Neutrophil (primary cell): ENCODE measurements around the gene FHAD1.

Source experiments
- H3K27ac ChIP-seq: fragments of 200-600 bp; sonication (generic); 2 replicates; pipeline ENCODE4 v1.5.1; 2016; ENCODE audit warnings: mild to moderate bottlenecking, moderate library complexity
- H3K27me3 ChIP-seq: fragments of 200-600 bp; sonication (generic); 2 replicates; pipeline ENCODE4 v1.6.0; 2016; ENCODE audit warnings: mild to moderate bottlenecking
- H3K36me3 ChIP-seq: fragments of 200-600 bp; sonication (generic); 2 replicates; pipeline ENCODE4 v1.5.1; 2017
- H3K4me1 ChIP-seq, 2 experiments: fragments of 200-600 bp in 1 of 2; sonication (generic) in 1 of 2; 1 replicate in 1 of 2; 2 replicates in 1 of 2; pipeline versions ENCODE4 v1.5.1 to v1.6.1; 2013 to 2016; ENCODE audit warnings: low read depth in 1 of 2, low read length in 1 of 2, mild to moderate bottlenecking in 1 of 2, moderate library complexity in 1 of 2; ENCODE audit not compliant: control insufficient read depth in 1 of 2, insufficient read depth in 1 of 2
- H3K4me3 ChIP-seq, 2 experiments: fragments of 200-600 bp in 1 of 2; sonication (generic) in 1 of 2; 1 replicate in 1 of 2; 2 replicates in 1 of 2; pipeline ENCODE4 v1.5.1; 2013 to 2016; ENCODE audit warnings: low read depth in 1 of 2, low read length in 1 of 2, mild to moderate bottlenecking in 1 of 2, moderate library complexity in 1 of 2
- H3K9me3 ChIP-seq: fragments of 200-600 bp; sonication (generic); 2 replicates; pipeline ENCODE4 v1.5.1; 2016
- TF ChIP-seq, protein P1 (sequence below): fragments of 200-600 bp; sonication (generic); IDR thresholded peaks from 2 replicates; pipeline ENCODE4 v1.5.1; 2016; ENCODE audit warnings: antibody characterized with exemption

FHAD1 gene

DNA sequence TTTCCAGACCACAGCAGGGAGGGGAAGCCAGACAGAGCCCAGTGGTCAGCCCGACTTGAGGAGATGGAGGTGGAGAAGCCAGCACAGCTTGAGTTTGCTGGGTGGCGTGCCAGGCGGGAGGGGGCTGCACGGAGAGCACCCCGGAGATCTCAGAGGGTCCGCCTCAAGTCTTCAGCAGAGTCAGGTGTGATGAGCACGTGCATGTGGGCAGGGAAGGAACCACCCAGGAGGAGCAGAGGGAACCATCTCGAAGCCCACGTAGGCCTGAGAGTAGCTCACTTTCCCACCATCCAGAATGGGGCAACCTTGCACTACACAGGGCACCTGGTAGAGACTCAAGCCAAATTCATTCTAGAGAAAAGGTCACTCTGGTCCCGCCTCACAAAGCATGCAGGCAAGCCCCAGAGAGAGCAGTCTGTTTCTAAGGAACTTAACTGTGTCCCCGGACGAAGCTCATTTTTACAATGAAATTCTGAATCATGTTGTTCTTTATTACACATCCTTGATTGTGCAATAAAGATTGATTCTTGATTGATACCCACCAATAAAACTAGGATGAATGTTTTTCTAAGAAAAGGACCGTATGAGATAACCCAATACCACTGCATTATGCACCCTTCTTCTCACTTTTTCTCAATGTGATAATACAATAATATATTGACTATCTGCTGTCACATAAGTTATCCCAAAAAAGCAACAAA is 64.2 kb downstream of the FHAD1 start:
- H3K4me1 ChIP-seq = no peaks in the 10 kb centered on the region
- TF ChIP-seq, protein P1, sequence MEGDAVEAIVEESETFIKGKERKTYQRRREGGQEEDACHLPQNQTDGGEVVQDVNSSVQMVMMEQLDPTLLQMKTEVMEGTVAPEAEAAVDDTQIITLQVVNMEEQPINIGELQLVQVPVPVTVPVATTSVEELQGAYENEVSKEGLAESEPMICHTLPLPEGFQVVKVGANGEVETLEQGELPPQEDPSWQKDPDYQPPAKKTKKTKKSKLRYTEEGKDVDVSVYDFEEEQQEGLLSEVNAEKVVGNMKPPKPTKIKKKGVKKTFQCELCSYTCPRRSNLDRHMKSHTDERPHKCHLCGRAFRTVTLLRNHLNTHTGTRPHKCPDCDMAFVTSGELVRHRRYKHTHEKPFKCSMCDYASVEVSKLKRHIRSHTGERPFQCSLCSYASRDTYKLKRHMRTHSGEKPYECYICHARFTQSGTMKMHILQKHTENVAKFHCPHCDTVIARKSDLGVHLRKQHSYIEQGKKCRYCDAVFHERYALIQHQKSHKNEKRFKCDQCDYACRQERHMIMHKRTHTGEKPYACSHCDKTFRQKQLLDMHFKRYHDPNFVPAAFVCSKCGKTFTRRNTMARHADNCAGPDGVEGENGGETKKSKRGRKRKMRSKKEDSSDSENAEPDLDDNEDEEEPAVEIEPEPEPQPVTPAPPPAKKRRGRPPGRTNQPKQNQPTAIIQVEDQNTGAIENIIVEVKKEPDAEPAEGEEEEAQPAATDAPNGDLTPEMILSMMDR = no peak
- no peaks in the 10 kb centered on the region for H3K27me3 ChIP-seq
- no peak overlapping the region for H3K27ac ChIP-seq
- no peaks in the 10 kb centered on the region for H3K9me3 ChIP-seq
- H3K4me3 ChIP-seq = no peak overlapping the region
- no peaks in the 10 kb centered on the region for H3K36me3 ChIP-seq

DNA sequence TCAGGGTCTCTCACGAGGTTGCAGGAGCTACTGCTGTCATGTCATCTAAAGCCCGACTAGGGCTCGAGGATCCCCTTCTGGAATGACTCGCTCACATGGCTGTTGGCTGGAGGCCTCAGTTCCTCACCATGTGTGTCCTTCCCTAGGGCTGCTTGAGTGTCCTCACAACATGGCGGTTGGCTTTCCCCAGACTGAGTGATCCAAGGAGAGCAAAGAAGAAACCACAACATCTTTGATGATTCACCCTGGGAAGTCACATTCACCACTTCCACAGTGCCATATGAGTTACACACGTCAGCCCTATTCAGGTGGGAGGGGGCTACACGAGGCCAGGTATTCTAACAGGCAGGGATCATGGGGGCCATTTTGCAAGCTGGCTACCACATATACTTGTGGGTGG is 64.9 kb downstream of the FHAD1 start:
- Histone ChIP-seq H3K4me1 (no peaks in the 10 kb centered on the region), H3K27me3 (no peaks in the 10 kb centered on the region), H3K36me3 (no peaks in the 10 kb centered on the region), H3K9me3 (no peaks in the 10 kb centered on the region), H3K4me3 (no peak overlapping the region), H3K27ac (no peak overlapping the region)
- TF ChIP-seq, protein P1 = no peak

DNA sequence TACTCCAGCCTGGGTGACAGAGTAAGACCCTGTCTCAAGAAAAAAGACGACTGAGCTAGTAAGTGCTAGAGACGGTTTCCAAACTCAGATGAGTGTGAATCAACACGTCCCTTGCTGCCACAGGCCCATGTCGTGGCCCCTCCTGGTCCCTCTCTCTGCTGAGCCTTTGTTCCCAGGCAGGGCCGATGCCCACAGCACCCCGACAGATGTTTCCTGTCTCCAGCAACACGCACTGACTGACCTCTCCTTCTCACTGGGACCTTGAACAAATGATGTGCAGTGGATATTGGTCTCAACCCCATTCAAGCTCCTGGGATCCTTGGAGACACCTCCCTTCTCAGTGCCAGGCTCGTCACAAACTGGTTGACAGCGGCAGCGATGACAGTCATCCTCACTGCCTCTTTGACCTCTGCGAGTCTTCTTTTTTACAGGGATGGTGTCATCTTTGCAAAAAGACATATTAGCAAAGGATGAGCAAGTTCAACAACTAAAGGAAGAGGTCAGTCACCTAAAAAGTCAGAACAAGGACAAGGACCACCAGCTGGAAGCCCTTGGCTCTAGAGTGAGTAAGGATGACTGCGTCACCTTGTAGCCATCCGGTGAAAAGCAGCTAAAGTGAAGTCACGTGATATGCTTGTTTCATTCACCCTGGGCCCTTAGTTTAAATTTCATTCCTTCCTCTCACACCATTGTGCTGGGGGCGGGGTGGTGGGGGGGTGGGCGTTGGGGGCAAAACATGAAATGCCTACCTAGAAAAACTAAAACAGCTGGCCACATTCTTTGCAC is 65.8 kb downstream of the FHAD1 start:
- TF ChIP-seq, protein P1 = no peak
- Histone ChIP-seq H3K36me3 (no peaks in the 10 kb centered on the region), H3K27ac (no peak overlapping the region), H3K4me3 (no peak overlapping the region), H3K27me3 (no peaks in the 10 kb centered on the region), H3K4me1 (no peaks in the 10 kb centered on the region), H3K9me3 (no peaks in the 10 kb centered on the region)

DNA sequence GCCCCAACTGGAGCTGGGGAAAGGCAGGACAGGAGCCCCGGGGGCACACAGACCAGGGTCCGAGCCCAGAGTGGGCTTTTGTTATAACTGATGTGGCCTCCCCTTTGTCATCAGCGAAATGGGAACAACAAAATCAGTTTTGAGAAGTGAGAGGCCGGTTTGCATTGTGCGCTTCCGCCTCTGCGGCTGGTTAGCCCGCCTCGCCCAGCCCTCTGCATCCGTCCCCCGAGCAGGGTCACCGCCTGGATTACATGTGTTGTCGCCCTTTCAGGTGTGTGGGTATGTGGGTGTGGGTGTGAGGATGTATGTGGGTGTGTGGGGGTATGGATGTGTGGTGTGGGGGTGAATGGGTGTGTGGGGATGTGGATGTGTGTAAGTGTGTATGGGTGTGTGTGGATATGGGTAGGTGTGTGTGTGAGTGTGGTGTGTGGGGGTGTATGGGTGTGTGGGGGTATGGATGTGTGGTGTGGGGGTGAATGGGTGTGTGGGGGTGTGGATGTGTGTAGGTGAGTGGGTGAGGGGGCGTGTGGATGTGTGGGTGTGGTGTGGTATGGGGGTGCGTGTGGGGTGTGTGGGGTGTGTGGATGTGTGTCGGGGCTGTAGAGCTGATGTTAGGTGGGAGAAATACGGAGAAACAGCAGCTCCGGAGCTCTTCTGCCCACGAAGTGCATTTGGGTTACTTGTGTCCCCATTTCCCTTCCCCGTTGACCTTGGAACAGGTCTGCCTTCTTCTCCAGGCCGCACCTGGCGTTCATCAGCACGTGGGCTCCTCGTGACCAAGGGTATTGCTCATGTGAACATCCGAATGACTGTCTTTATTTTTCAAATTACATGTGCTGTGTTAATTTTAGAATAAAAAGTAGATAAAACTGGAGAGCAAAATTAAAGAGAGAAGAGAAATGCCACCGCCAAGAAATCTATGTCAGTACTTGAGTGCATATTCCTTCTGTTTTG is 67.6 kb downstream of the FHAD1 start:
- H3K36me3 ChIP-seq = no peaks in the 10 kb centered on the region
- no peak overlapping the region for H3K4me3 ChIP-seq
- H3K27ac ChIP-seq = no peak overlapping the region
- no peaks in the 10 kb centered on the region for H3K27me3 ChIP-seq
- no peaks in the 10 kb centered on the region for H3K4me1 ChIP-seq
- TF ChIP-seq, protein P1 = no peak
- no peaks in the 10 kb centered on the region for H3K9me3 ChIP-seq

DNA sequence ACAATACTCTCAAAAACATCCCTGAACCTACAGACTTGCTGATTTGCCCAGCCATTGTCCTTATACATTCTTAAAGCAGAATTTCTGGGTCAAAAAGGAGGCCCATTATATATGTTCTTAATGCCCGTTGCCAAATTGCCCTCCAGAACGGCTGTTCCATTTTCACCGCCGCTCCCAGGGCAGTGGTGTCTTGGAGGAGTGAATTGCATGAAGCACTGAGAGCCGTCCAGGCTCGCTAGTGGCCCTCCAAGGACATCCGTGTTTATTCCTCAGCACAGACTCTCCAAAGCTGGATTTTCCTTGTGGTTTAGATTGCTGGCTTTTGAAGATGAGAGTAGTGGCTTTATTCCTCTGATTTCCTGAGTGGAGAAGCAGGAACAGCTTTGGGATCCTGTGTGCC is 68.8 kb downstream of the FHAD1 start:
- H3K36me3 ChIP-seq = no peaks in the 10 kb centered on the region

More for the DNA sequence above, 68.8 kb downstream of the FHAD1 start:
- Histone ChIP-seq H3K27ac (no peak overlapping the region), H3K4me1 (no peaks in the 10 kb centered on the region), H3K9me3 (no peaks in the 10 kb centered on the region), H3K4me3 (no peak overlapping the region), H3K27me3 (no peaks in the 10 kb centered on the region)
- TF ChIP-seq, protein P1 = no peak
